Peyer's patch (tissue), 4 donors: ENCODE measurements around the gene MATR3.

ENCODE experiments used
- CTCF ChIP-seq, 6 experiments: fragments of 450-650 bp in 4 of 6; fragments of 200-600 bp in 2 of 6; sonication (generic) in 1 of 6; IDR thresholded peaks; one replicate each; pipeline ENCODE4 v1.5.1; 2017 to 2019; ENCODE audit warnings: antibody characterized with exemption in 6 of 6, mild to moderate bottlenecking in 3 of 6, moderate library complexity in 1 of 6
- POLR2A ChIP-seq, 2 donors: fragments of 450-650 bp; IDR thresholded peaks; one replicate each; pipeline ENCODE4 v1.5.1; 2017; ENCODE audit warnings: antibody characterized with exemption in 2 of 2, mild to moderate bottlenecking in 2 of 2, moderate library complexity in 2 of 2

GRCh38 chr5:139358064-139358463, 64.5 kb downstream of the MATR3 start:
- no peak for TF ChIP-seq POLR2A (IDR thresholded peaks at IDR 0.05)
- TF ChIP-seq CTCF (IDR thresholded peaks at IDR 0.05): no peak
